Measurements from ENCODE around the gene FAM174C. TPM values are rescaled to one million over a fixed set of nuclear protein-coding genes. Genes with fewer than 3 reads are reported as not detected.

FAM174C gene
- total RNA-seq, 1 donor from 2014 or later = 123 TPM

DNA sequence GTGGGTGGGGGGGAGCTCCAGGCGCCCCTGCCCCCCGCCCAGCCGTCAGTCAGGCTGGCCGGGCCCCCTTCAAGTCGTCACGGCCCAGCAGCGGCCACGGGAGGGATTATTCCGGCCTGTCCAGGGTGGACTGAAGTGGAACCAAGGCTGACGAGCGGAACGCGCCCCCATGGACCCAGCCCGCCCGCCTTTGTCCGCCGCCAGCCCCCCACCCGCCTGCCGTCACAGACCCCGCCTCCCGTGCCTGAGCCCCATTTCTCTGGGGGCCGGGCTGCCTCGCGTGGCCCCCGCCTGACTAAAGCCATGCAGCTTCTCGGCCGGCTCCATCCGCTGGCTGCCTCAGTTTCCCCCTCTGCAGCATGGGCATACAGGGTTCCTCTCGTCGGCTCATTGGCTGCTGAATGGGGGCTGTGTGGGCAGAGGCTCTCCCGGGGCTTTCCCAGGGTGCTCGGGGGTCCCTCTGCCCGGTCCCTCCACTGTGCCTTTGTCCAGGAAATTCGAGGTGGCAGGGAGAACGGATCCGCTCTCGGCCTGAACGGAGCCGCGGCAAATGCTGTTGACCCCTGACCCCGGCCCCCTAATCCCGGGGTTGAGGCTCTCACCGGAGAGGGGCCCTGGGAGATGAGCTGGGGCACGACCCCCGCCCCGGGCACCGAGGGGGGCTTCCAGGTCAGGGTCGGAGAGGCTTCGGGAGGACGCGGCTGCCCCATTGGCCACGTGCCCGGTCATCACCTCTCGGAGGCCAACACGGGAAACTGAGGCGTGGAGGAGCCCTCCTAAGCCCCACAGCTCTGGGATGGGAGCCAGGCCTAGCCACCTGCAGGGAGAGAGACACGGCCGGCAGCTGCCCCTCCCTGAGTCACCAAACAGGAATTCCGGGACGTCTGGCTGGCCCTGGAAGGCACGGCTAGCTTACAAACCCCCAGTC lies 37.7 kb downstream of the FAM174C start:
- no peak for DNase-seq (ENCODE audit: low read depth)
- TF ChIP-seq, protein P1, sequence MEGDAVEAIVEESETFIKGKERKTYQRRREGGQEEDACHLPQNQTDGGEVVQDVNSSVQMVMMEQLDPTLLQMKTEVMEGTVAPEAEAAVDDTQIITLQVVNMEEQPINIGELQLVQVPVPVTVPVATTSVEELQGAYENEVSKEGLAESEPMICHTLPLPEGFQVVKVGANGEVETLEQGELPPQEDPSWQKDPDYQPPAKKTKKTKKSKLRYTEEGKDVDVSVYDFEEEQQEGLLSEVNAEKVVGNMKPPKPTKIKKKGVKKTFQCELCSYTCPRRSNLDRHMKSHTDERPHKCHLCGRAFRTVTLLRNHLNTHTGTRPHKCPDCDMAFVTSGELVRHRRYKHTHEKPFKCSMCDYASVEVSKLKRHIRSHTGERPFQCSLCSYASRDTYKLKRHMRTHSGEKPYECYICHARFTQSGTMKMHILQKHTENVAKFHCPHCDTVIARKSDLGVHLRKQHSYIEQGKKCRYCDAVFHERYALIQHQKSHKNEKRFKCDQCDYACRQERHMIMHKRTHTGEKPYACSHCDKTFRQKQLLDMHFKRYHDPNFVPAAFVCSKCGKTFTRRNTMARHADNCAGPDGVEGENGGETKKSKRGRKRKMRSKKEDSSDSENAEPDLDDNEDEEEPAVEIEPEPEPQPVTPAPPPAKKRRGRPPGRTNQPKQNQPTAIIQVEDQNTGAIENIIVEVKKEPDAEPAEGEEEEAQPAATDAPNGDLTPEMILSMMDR (conservative IDR thresholded peaks at IDR 0.05; ENCODE audit: low read depth, low read length) = no peak
- no peak overlapping the region for H3K4me3 ChIP-seq (ENCODE audit: low read depth, low read length)

DNA sequence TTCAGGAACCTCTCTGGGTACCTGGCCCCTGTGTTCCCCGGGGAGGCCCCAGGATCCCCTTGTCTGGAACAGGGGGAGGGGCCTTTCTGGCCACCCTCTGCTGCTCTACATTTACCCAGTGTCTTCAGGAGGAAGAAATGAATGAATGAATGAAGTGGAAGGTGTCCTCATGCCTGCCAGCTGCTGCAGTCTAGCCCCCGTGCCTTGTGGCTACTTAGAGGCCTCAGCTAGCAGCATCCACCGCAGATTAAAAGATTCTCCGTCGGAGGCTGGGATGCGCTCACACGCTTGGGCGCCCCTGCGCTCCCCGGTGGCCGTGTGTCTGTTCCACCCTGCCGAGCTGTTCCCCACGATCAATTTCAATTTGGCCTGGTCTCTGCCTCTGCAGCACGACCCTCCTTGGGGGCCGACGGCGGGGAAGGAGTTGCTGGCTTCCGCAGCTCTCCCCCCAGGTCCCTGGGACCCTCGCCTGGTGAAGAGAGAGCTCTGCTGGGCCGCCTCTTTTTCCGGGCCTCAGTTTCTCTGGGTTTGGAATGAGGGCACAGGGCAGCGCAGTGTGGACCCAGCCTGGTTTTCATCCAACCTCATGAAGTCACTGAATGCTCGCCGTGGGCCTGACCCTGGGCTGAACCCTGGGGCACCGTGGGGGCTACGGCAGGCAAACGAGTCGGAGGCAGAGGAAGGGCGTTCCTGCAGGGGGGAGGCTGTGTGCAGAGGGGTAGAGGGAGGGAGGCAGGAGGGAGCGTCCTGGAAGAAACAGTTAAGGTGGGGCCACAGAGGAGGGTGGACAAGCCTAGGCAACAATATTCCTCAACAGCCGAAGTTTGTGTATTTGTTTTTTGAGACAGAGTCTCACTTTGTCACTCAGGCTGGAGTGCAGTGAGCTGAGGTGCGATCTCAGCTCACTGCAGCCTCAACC lies 38.6 kb downstream of the FAM174C start:
- DNase-seq (ENCODE audit: low read depth) = no peak
- no peak overlapping the region for H3K4me3 ChIP-seq (ENCODE audit: low read depth, low read length)
- TF ChIP-seq, protein P1 (conservative IDR thresholded peaks at IDR 0.05; ENCODE audit: low read depth, low read length) = no peak

DNA sequence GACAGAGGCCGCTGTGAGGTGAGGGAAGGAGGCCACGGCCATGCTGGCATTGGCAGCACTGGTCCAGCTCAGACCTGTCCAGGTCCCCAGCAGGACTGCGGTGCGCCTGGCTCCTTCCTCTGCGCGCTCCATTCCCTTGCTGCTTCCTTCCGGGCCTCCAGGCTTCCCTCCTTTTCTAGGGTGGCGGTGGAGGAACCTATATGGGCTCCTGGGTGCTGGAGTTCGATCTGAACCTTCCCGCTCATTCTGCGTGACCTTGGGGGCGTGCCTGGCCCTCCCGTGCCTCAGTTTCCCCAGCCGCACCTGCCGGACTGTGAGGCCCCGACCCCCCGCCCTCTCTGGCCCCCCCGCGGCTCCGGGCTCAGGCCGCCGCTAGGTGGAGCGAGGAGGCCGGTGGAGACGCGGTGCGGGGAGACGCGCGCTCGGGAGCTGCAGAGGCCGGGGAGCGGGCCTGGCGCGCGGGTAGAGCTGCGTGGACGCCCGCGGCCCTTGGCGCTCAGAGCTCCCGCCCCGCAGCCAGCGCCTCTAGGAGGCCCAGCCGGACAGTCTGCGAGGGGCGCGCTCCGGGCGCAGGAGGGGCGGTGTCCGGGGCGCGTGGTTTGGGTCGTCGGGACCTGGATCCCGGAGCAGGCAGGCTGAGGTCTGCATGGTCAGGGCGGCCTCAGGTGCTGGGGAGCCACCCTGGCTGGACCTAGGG lies 40.3 kb downstream of the FAM174C start:
- TF ChIP-seq, protein P1 (conservative IDR thresholded peaks at IDR 0.05; ENCODE audit: low read depth, low read length) = peak; percentile 61
- no peak for DNase-seq (ENCODE audit: low read depth)
- peak overlapping the region; percentile 23 for H3K4me3 ChIP-seq (ENCODE audit: low read depth, low read length)

GRCh38 chr19:1316466-1316865 lies 41.1 kb downstream of the FAM174C start:
- TF ChIP-seq, protein P1 (conservative IDR thresholded peaks at IDR 0.05; ENCODE audit: low read depth, low read length) = no peak
- no peak overlapping the region for H3K4me3 ChIP-seq (ENCODE audit: low read depth, low read length)
- DNase-seq (ENCODE audit: low read depth) = no peak

DNA sequence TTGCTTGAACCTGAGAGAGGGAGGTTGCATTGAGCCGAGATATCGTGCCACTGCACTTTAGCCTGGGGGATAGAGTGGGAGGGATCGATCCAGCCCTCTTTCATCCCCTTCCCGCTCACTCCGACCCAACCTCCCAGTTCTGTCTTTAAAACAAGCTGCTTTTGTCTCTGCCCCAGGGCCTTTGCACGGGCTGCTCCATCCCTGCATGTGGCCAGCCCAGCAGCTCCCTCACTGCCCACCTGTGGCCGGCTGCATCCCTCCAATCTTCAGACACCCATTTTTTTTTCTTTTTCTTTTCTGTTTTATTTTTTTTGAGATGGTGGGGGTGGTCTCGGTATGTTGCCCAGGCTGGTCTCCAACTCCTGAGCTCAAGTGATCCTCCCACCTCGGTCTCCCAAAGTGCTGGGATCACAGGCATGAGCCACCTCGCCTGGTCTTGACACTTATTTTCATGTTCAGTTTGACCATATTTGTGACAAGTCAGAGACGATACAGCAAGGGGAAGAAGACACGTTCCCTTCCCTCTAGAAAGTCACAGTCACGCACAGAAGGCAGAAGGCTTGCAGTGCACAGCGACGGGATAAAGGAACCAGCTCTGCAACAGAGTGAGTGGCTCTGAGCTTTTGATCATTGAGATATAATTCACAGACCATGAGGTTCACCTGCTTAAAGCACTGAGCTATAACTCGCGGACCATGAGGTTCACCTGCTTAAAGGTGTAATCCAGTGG lies 42.1 kb downstream of the FAM174C start:
- no peak for DNase-seq (ENCODE audit: low read depth)
- TF ChIP-seq, protein P1 (conservative IDR thresholded peaks at IDR 0.05; ENCODE audit: low read depth, low read length) = no peak
- H3K4me3 ChIP-seq (ENCODE audit: low read depth, low read length) = no peak overlapping the region

All from epithelial cell of proximal tubule (primary cell).